Activated T-helper 1 cell treated with anti-CD3 and anti-CD28 coated beads, Interleukin-12 subunit alpha, Interleukin-12 subunit beta, Interleukin-2, Interleukin-4 antibody, amounts not matched to agents 30 ng/mL and 10 ng/mL and 1 ng/mL, durations not matched to agents 14 hours and 24 hours and 36 hours (primary cell): ENCODE data around the gene AMY2A. TPM values are rescaled to one million over a fixed set of nuclear protein-coding genes. Genes with fewer than 3 reads are reported as not detected.
"Not testable (repeated sequence)": the region's sequence is repeated elsewhere in the genome, so short reads cannot be mapped to it uniquely, and the experiment has no call there.

Experiments used
- DNase-seq: peaks from one replicate; pipeline ENCODE4 v3.0.0; 2021; ENCODE audit warnings: low spot score
- H3K27ac Mint-ChIP-seq: one replicate; pipeline ENCODE4 v1.8.0; 2021; ENCODE audit warnings: mild to moderate bottlenecking, mixed read lengths
- H3K27me3 Mint-ChIP-seq: one replicate; pipeline ENCODE4 v1.8.0; 2022; ENCODE audit warnings: mild to moderate bottlenecking, moderate library complexity, mixed read lengths; ENCODE audit not compliant: insufficient read depth
- H3K36me3 Mint-ChIP-seq: one replicate; pipeline ENCODE4 v1.8.0; 2021; ENCODE audit warnings: low read depth, mixed read lengths
- H3K4me1 Mint-ChIP-seq: one replicate; pipeline ENCODE4 v1.8.0; 2021; ENCODE audit warnings: low read depth, mixed read lengths
- H3K4me3 Mint-ChIP-seq: one replicate; pipeline ENCODE4 v1.8.0; 2021; ENCODE audit warnings: mild to moderate bottlenecking, moderate library complexity, mixed read lengths
- H3K9me3 Mint-ChIP-seq: one replicate; pipeline ENCODE4 v1.8.0; 2021; ENCODE audit warnings: mixed read lengths
- intact Hi-C: fragments of 100-400 bp; cut with micrococcal nuclease; formaldehyde crosslinking; loops from one replicate; pipeline ENCODE4 v1.15.1; 2024
- total RNA-seq: library from RNA; stranded (reverse); gene quantifications from 2 replicates; pipeline ENCODE4 v1.2.3, GENCODE V29; 2022

Gene AMY2A
- total RNA-seq, 1 donor from 2014 or later = not detected

- H3K4me1 Mint-ChIP-seq, H3K27ac Mint-ChIP-seq, intact Hi-C loops, DNase-seq, H3K4me3 Mint-ChIP-seq, H3K36me3 Mint-ChIP-seq, H3K27me3 Mint-ChIP-seq, H3K9me3 Mint-ChIP-seq: not testable (repeated sequence)
These were observed 33.7 kb downstream of the AMY2A start for GRCh38 chr1:103650889-103651288.

GRCh38 chr1:103654133-103654532 is 36.9 kb downstream of the AMY2A start:
- H3K27me3 Mint-ChIP-seq, H3K4me3 Mint-ChIP-seq, H3K27ac Mint-ChIP-seq, H3K36me3 Mint-ChIP-seq, H3K4me1 Mint-ChIP-seq, intact Hi-C loops, H3K9me3 Mint-ChIP-seq, DNase-seq: not testable (repeated sequence)

- H3K4me1 Mint-ChIP-seq, DNase-seq, intact Hi-C loops, H3K9me3 Mint-ChIP-seq, H3K36me3 Mint-ChIP-seq, H3K27ac Mint-ChIP-seq, H3K27me3 Mint-ChIP-seq, H3K4me3 Mint-ChIP-seq: not testable (repeated sequence)
These were observed 38.2 kb downstream of the AMY2A start, which contains the start of gene AMY1A for GRCh38 chr1:103655460-103655859. AMY1A (plus strand) TSS chr1:103655760; CDS start chr1:103656331, 571 bp downstream.

Other genes with a start within 250 kb of the AMY2A start
- 17.1 and 20.6 TPM in 2 replicates for gene RNPC3, start 91.7 kb upstream of the AMY2A start, total RNA-seq
- 3.4 and 3.9 TPM in 2 replicates for gene AMY2B, start 45.8 kb upstream of the AMY2A start, total RNA-seq
- not detected in 2 replicates for gene AMY1A, start 38.3 kb downstream of the AMY2A start, total RNA-seq
- not detected in 2 replicates for gene AMY1B, start 78.8 kb downstream of the AMY2A start, total RNA-seq
- not detected in 2 replicates for gene AMY1C, start 132.5 kb downstream of the AMY2A start, total RNA-seq